HepG2 (cell line): ENCODE data around the gene BTAF1. TPM values are rescaled to one million over a fixed set of nuclear protein-coding genes. Genes with fewer than 3 reads are reported as not detected.

ENCODE experiments used
- ATAC-seq: fragments of 200-7000 bp; cut with Tn5 transposase; 3 replicates; pipeline ENCODE4 v1.9.1; 2020; ENCODE audit warnings: mild to moderate bottlenecking, moderate library complexity
- BruUV-seq: library from RNA; stranded (reverse); fragments of 400-500 nt; replicated peaks from 2 replicates; lab custom pipeline; 2021; lab: Mats Ljungman, UMichigan
- CTCF ChIA-PET: fragments of 300-600 bp; formaldehyde crosslinking; extraction: SDS; loops from one replicate; lab custom pipeline; 2021; ENCODE audit warnings: low total read pairs, inconsistent platforms, low intra/inter-chr PET ratio; lab: Yijun Ruan, JAX
- POLR2A ChIA-PET: fragments of 350-600 bp; sonication (Branson Sonifier 250); formaldehyde crosslinking; loops from one replicate; lab custom pipeline; 2020; ENCODE audit warnings: antibody characterized with exemption, inconsistent platforms; lab: Yijun Ruan, JAX
- DNase-seq: peaks from one replicate; pipeline ENCODE4 v3.0.0-alpha.2; 2015; ENCODE audit warnings: low spot score
- FAIRE-seq: peaks from 3 replicates; lab custom pipeline; 2011; peaks lifted over from hg19 to GRCh38; lab: Jason Lieb, UNC
- H2AFZ ChIP-seq: one replicate; pipeline ENCODE4 v1.6.1; 2011; ENCODE audit warnings: low read length, inconsistent platforms
- H3K27ac ChIP-seq: fragments of 300-600 bp; 3 replicates; pipeline ENCODE4 v1.8.0; 2011; ENCODE audit warnings: mixed run types, mild to moderate bottlenecking, mixed read lengths, low read length, inconsistent platforms; ENCODE audit not compliant: insufficient read depth; ENCODE audit errors: extremely low read length
- H3K27me3 ChIP-seq, 2 experiments: fragments of 200-600 bp in 1 of 2; 2 replicates in 1 of 2; 3 replicates in 1 of 2; pipeline versions ENCODE4 v1.6.0 to v1.8.0; 2011; ENCODE audit warnings: low read length in 2 of 2, mild to moderate bottlenecking in 2 of 2, moderate library complexity in 2 of 2, inconsistent platforms in 1 of 2; ENCODE audit not compliant: insufficient read depth in 2 of 2, control insufficient read depth in 1 of 2
- H3K36me3 ChIP-seq, 2 experiments: fragments of 200-600 bp in 1 of 2; replicated peaks in 1 of 2; 2 replicates in 1 of 2; 3 replicates in 1 of 2; pipeline versions ENCODE4 v1.5.1 to v1.8.0; 2011; ENCODE audit warnings: low read length in 2 of 2, inconsistent platforms in 1 of 2; ENCODE audit not compliant: insufficient read depth in 2 of 2, control insufficient read depth in 1 of 2
- H3K4me1 ChIP-seq: 2 replicates; pipeline ENCODE4 v1.5.1; 2012; ENCODE audit warnings: low read length, inconsistent platforms; ENCODE audit not compliant: insufficient read depth
- H3K4me2 ChIP-seq: 2 replicates; pipeline ENCODE4 v1.6.0; 2011; ENCODE audit warnings: low read depth, low read length, inconsistent platforms
- H3K4me3 ChIP-seq, 3 experiments: fragments of 200-600 bp in 1 of 3; sonication (generic), shearing (Covaris generic) in 1 of 3; replicated peaks in 1 of 3; 2 replicates each; pipeline ENCODE4 v1.5.1; 2011 to 2016; ENCODE audit warnings: low read length in 3 of 3, inconsistent platforms in 2 of 3, low read depth in 2 of 3, mild to moderate bottlenecking in 2 of 3, control low read depth in 1 of 3, mixed read lengths in 1 of 3; ENCODE audit not compliant: insufficient read depth in 1 of 3
- H3K79me2 ChIP-seq: one replicate; pipeline ENCODE4 v1.6.1; 2011; ENCODE audit warnings: low read length, inconsistent platforms; ENCODE audit not compliant: insufficient read depth
- H3K9ac ChIP-seq: 2 replicates; pipeline ENCODE4 v1.6.0; 2011; ENCODE audit warnings: mild to moderate bottlenecking, low read depth, low read length, inconsistent platforms; ENCODE audit not compliant: insufficient read depth
- H3K9me3 ChIP-seq: 2 replicates; pipeline ENCODE4 v1.5.1; 2012; ENCODE audit warnings: mild to moderate bottlenecking, low read length
- H4K20me1 ChIP-seq: 2 replicates; pipeline ENCODE4 v1.6.0; 2011; ENCODE audit warnings: inconsistent platforms, mild to moderate bottlenecking, low read length, moderate library complexity; ENCODE audit not compliant: insufficient read depth
- AHR ChIP-seq: IDR thresholded peaks from 2 replicates; pipeline ENCODE4 v1.6.1; 2018; ENCODE audit warnings: missing genetic modification reagents, missing compliant biosample characterization
- FOXM1 ChIP-seq: sonication (generic); formaldehyde crosslinking; IDR thresholded peaks from 2 replicates; pipeline ENCODE4 v1.5.0; 2020; ENCODE audit warnings: missing genetic modification reagents
- MYC ChIP-seq: sonication (generic); formaldehyde crosslinking; IDR thresholded peaks from 2 replicates; pipeline ENCODE4 v1.9.0; 2021; ENCODE audit warnings: missing genetic modification reagents, borderline replicate concordance
- NCOA2 ChIP-seq: sonication (generic); formaldehyde crosslinking; IDR thresholded peaks from 2 replicates; pipeline ENCODE4 v1.8.0; 2022; ENCODE audit warnings: inconsistent platforms
- PRDM10 ChIP-seq: sonication (generic); formaldehyde crosslinking; IDR thresholded peaks from 2 replicates; pipeline ENCODE4 v1.4.0; 2020; ENCODE audit warnings: low read depth, missing genetic modification reagents
- THAP9 ChIP-seq: sonication (generic); formaldehyde crosslinking; IDR thresholded peaks from 2 replicates; pipeline ENCODE4; 2020; ENCODE audit warnings: missing genetic modification reagents, mild to moderate bottlenecking, borderline replicate concordance
- TOE1 ChIP-seq: sonication (generic); formaldehyde crosslinking; IDR thresholded peaks from 2 replicates; pipeline ENCODE4 v1.4.0; 2020; ENCODE audit warnings: mild to moderate bottlenecking, missing genetic modification reagents
- TP53 ChIP-seq: sonication (generic); formaldehyde crosslinking; conservative IDR thresholded peaks from 2 replicates; pipeline ENCODE4 v1.4.0; 2020; ENCODE audit warnings: missing genetic modification reagents
- ZMAT3 ChIP-seq: sonication (generic); formaldehyde crosslinking; conservative IDR thresholded peaks from 2 replicates; pipeline ENCODE4 v1.7.0; 2021; ENCODE audit warnings: missing genetic modification reagents
- ZNF101 ChIP-seq: sonication (generic); formaldehyde crosslinking; IDR thresholded peaks from 2 replicates; pipeline ENCODE4 v1.4.0; 2020; ENCODE audit warnings: mild to moderate bottlenecking, low read depth, missing genetic modification reagents, borderline replicate concordance
- ZNF143 ChIP-seq: sonication (generic); formaldehyde crosslinking; IDR thresholded peaks from 2 replicates; pipeline ENCODE4 v1.4.0; 2020; ENCODE audit warnings: missing genetic modification reagents
- ZNF234 ChIP-seq: sonication (generic); formaldehyde crosslinking; conservative IDR thresholded peaks from 2 replicates; pipeline ENCODE4 v1.5.1; 2020; ENCODE audit warnings: mild to moderate bottlenecking, missing genetic modification reagents
- ZNF790 ChIP-seq: sonication (generic); formaldehyde crosslinking; IDR thresholded peaks from 2 replicates; pipeline ENCODE4 v1.8.0; 2022; ENCODE audit warnings: missing genetic modification reagents, mild to moderate bottlenecking, borderline replicate concordance
- ZNF792 ChIP-seq: IDR thresholded peaks from 2 replicates; pipeline ENCODE4 v1.6.1; 2016
- WGBS: methylation state at CpG from one replicate; pipeline ENCODE4 v1.1.6; 2017; ENCODE audit warnings: low lambda C conversion rate; 5-methylcytosine and 5-hydroxymethylcytosine counted together
- in situ Hi-C: cut with HindIII; loops from 2 replicates; pipeline ENCODE4 v1.10.0; 2017; ENCODE audit warnings: low pct_unique_long_range_greater_than_20kb; ENCODE audit not compliant: extremely low pct_ligation_motif_present
- intact Hi-C: fragments of 100-400 bp; cut with micrococcal nuclease; formaldehyde crosslinking; loops from one replicate; pipeline ENCODE4 v1.10.0; 2022; ENCODE audit not compliant: unreplicated experiment
- polyA plus RNA-seq, 8 experiments: library from polyadenylated mRNA; depleted of rRNA in 3 of 8; stranded (reverse) in 7 of 8; unstranded in 1 of 8; fragments of >200 nt; fragmentation: Illumina TruSeq in 4 of 8; extraction: Trizol in 4 of 8; gene quantifications; 2 replicates each; pipeline versions ENCODE4 v1.2.1 to v1.2.3, GENCODE V29; 2011 to 2016; ENCODE audit warnings: low read depth in 4 of 8, missing spikeins in 1 of 8, mixed read lengths in 1 of 8; ENCODE audit not compliant: insufficient read depth in 1 of 8
- total RNA-seq, 5 experiments: library from RNA; depleted of rRNA; stranded (reverse); fragments of >200 nt; fragmentation: Illumina TruSeq; extraction: Trizol; gene quantifications; 2 replicates each; pipeline ENCODE4 v1.2.3, GENCODE V29; 2016; ENCODE audit warnings: low read depth in 1 of 5
- TF ChIP-seq, protein P1 (sequence below): sonication (generic); formaldehyde crosslinking; IDR thresholded peaks from 2 replicates; pipeline ENCODE4 v1.9.0; 2022; ENCODE audit warnings: missing genetic modification reagents, mild to moderate bottlenecking, borderline replicate concordance
- TF ChIP-seq, protein P2 (sequence below): sonication (generic); formaldehyde crosslinking; conservative IDR thresholded peaks from 2 replicates; pipeline ENCODE4 v1.4.0; 2020; ENCODE audit warnings: missing genetic modification reagents

Gene BTAF1
- total and polyA plus RNA-seq, 2 of the 13 experiments (the other 11 are each of a cell fraction or from before 2014, with no cell fraction given), result 38.6 to 54.1 TPM

DNA sequence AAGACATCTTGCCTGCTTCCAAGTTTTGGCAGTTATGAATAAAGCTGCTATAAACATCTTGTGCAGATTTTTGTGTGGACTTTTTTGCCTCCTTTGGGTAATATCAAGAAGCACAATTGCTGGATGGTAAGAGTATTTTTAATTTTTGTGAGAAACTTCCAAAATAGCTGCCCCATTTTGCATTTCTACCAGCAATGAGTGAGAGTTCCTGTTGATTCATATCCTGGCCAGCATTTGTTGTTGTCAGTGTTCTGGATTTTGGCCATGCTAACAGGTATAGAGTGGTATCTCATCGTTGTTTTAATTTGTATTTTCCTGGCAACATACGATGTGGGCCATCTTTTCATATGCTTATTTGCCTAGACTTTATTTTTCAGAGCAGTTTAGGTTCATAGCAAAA is 53.9 kb downstream of the BTAF1 start:
- no peak overlapping the region for H3K4me2 ChIP-seq
- no peaks in the 10 kb centered on the region for H3K9me3 ChIP-seq
- FAIRE-seq (no peak), ATAC-seq (no peak), DNase-seq (no peak)
- H4K20me1 ChIP-seq, result no peaks in the 10 kb centered on the region; the same call in 1 of the 2 replicates
- H3K27ac ChIP-seq, result no peak overlapping the region
- WGBS, result 94% methylated on average over 2 of the region's 2 CpGs
- in situ Hi-C loops, result no loop called here
- no peak overlapping the region for H3K9ac ChIP-seq
- H3K27me3 ChIP-seq, result no peaks in the 10 kb centered on the region
- TF ChIP-seq, protein P1, sequence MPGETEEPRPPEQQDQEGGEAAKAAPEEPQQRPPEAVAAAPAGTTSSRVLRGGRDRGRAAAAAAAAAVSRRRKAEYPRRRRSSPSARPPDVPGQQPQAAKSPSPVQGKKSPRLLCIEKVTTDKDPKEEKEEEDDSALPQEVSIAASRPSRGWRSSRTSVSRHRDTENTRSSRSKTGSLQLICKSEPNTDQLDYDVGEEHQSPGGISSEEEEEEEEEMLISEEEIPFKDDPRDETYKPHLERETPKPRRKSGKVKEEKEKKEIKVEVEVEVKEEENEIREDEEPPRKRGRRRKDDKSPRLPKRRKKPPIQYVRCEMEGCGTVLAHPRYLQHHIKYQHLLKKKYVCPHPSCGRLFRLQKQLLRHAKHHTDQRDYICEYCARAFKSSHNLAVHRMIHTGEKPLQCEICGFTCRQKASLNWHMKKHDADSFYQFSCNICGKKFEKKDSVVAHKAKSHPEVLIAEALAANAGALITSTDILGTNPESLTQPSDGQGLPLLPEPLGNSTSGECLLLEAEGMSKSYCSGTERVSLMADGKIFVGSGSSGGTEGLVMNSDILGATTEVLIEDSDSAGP (CRISPR knock-in tag), result no peak
- TF ChIP-seq FOXM1 (CRISPR knock-in tag) (no peak), THAP9 (CRISPR knock-in tag) (no peak), TOE1 (no peak), ZNF143 (no peak), ZNF101 (no peak), ZNF792 (no peak), ZNF790 (no peak), ZMAT3 (no peak), ZNF234 (CRISPR knock-in tag) (no peak), AHR (no peak), MYC (CRISPR knock-in tag) (no peak), PRDM10 (CRISPR knock-in tag) (no peak), NCOA2 (no peak), TP53 (CRISPR knock-in tag) (no peak)
- TF ChIP-seq, protein P2, sequence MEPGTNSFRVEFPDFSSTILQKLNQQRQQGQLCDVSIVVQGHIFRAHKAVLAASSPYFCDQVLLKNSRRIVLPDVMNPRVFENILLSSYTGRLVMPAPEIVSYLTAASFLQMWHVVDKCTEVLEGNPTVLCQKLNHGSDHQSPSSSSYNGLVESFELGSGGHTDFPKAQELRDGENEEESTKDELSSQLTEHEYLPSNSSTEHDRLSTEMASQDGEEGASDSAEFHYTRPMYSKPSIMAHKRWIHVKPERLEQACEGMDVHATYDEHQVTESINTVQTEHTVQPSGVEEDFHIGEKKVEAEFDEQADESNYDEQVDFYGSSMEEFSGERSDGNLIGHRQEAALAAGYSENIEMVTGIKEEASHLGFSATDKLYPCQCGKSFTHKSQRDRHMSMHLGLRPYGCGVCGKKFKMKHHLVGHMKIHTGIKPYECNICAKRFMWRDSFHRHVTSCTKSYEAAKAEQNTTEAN (CRISPR knock-in tag), result no peak
- no peak overlapping the region for H2AFZ ChIP-seq
- intact Hi-C loops, result no loop called here
- ChIA-PET POLR2A (no interaction called here), CTCF (no interaction called here)
- peaks cover 8 to 37% of the 10 kb centered on the region in 2 experiments; a peak in 4 of 5 replicates for H3K36me3 ChIP-seq
- H3K79me2 ChIP-seq, result no peaks in the 10 kb centered on the region
- no peak overlapping the region for H3K4me3 ChIP-seq
- BruUV-seq, result no TSS peak
- no peaks in the 10 kb centered on the region for H3K4me1 ChIP-seq
